Caki2 (cell line): ENCODE data around the gene KNG1. TPM values are rescaled to one million over a fixed set of nuclear protein-coding genes. Genes with fewer than 3 reads are reported as not detected.
"Not testable (repeated sequence)": the region's sequence is repeated elsewhere in the genome, so short reads cannot be mapped to it uniquely, and the experiment has no call there.

Experiments
- DNase-seq: peaks from one replicate; pipeline ENCODE4 v3.0.0-alpha.2; 2015; ENCODE audit warnings: low read depth
- in situ Hi-C: cut with HindIII; loops from 2 replicates; pipeline ENCODE4 v1.10.0; 2016; ENCODE audit warnings: low sequenced_read_pairs, low pct_unique_long_range_greater_than_20kb, mixed read lengths
- total RNA-seq: library from RNA; depleted of rRNA; stranded (reverse); fragments of >200 nt; shearing (Covaris generic); gene quantifications from 2 replicates; pipeline ENCODE4 v1.2.3, GENCODE V29; 2014; ENCODE audit warnings: low replicate concordance; rRNA removed

KNG1 gene
- total RNA-seq = not detected in 2 replicates

DNA sequence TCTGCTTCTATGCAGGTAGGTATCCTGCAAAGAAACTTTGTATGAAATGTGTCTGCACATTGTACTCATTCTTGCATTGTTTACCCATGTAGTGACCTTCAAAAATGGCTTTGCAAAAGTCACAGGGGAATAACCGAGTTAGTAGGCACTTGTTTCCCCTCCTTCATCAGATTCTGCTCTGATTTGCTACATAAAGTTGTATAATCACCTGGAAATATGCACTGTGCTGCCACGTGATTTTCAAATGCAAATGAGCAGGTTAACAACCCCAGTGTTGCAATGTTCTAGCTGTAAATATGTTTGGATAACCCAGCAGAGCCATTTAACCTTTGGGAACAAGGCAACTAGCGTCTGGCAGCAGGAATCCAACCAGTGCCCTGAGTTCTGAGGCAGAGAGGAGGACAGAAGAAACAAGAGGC is at the start of gene KNG1:
Gene KNG1, plus strand, starts transcription at position 321 of the 419 bp plus-strand sequence. CDS start 184 bp downstream, outside the sequence.
- DNase-seq = no peak
- in situ Hi-C loops = no loop called here

DNA sequence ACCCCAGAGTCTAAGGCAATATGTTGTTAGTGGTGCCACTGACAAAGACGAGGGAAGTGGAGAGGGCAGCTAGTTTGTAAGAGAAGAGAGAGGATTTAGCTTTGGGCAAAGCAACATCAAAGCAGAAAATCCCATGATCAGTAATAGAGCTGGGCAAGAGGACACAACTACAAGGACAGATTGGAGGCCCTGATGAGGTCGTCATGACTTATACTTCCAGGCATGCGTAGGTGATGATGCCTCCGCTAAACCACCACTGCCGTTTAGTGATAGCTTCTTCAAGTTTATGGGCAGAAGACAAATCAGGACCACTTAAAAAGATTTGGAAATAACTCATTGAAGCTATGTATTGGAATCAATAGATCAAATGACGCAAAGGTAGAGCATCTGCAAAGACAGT is 48.7 kb upstream of the KNG1 start:
- in situ Hi-C loops = no loop called here
- no peak for DNase-seq

DNA sequence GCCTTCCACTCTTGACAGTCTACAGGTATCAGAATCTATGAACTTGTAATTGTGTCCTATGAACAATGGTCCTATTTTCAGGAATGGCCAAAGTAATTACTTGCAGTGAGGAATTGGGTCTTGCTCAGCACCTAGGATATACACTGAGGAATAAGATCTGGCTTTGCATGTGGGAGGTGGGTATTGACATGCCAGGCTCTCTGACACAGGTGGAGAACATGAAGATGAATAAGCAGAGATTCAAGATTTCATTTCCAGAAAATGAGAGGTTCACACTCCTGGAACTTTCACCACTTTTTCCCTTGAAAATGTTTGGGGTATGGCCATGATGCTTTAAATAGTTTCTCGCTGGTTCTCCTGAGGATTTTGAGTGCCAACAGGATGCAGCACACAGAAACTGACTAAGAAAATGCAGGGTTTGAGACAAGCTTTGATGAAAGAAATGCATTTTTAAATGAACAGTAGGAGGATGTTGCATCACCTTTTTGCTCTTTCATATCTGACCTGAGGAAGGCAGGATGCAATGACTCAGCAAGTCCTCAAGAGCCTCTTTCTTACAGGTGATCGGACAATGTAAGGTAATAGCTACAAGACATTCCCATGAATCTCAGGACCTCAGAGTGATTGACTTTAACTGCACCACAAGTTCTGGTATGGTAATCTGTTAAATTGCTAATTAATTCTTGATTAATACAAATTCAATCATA is 47.6 kb upstream of the KNG1 start:
- in situ Hi-C loops = no loop called here
- peak; percentile 17 for DNase-seq

DNA sequence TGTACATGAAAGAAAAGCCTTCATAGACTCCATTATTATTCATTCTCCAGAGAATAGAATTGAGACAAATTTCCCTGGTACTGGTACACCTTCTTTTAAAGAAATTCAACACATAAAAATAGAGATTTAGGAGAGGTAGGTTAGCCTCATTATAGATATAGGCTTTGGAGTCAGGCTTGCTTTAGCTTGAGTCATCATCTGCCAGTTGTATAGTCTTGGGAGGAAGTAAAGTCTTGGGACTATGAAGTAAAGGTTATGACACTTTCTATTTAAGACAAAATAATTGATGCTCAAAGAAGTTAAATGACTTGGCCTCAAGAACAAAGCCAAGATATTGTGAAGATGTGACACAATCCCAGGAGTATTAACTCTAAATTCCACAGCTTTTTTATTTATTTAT is 47.0 kb upstream of the KNG1 start:
- in situ Hi-C loops = no loop called here

DNA sequence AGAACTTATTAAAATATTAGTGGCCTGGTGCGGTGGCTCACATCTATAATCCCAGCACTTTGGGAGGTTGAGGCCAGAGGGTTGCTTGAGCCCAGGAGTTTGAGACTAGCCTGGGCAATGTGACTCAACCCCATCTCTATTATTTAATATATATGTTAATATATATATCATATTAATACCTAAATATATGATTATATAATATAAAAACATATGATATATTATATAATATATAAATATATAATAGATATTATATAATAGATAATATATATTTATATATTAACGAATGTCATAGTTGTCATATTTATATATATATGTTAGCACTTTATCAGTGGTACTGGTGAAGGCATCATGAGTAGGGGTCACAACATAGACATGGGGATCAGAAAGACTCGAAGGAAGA is 46.1 kb upstream of the KNG1 start:
- in situ Hi-C loops = no loop called here
- DNase-seq = no peak

More for the DNA sequence above, 47.0 kb upstream of the KNG1 start:
- DNase-seq = no peak

DNA sequence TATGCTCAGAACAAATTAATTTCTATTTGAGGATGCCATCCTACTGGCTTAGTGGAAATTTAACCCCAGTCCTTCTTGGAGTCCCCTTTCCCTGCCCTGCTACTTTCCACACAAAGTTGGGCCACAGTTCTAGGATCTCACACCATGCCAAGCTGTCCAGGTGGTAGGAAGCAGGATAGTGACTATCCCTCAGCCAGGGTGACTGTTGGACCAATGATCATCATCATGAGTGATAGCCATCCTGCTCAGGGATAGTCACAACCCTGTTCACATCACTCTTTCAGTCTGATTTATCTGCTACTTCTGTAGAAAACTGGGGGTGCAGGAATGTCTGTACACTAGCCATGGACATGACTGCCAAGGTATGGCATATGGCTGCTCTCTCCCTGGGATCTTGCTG is 38.6 kb upstream of the KNG1 start:
- in situ Hi-C loops = no loop called here
- DNase-seq = no peak

DNA sequence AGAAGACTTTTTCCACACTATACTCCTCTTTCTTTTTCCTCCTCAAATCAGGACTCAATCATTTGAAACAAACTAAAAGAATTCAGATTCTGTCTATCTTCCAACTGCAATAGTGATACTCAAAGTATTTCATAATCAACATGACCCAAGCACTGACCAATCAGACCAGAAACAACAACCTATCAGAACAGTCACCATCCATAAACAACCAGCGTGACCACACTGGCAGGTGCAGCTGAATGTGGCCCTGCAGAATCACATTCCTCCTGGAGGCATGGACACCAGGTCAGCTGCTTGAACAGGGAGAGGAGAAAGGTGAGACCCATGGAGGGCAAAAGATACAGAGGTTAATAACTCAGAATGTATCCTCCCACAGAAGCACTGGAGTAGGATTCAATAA is 38.0 kb upstream of the KNG1 start:
- in situ Hi-C loops = no loop called here
- DNase-seq = no peak

DNA sequence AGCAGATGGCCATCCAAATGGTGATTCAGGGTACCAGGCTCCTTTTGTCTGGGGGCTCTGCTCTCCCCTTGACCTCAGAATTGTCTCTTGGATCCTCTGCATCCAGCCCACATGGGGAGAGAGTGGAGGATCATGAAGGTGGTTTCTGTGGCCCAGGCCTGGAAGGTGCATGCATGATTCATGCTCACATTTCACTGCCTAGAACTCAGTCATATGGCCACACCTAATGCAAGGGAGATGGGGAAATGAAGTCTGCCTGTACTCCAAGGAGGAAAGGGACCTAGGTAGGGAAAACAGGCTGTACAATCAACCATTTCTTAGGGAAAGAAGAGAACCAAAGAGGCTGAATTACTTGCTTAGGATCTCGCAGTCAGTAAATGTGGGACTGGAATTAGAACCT is 36.3 kb upstream of the KNG1 start:
- DNase-seq = no peak
- in situ Hi-C loops = no loop called here

DNA sequence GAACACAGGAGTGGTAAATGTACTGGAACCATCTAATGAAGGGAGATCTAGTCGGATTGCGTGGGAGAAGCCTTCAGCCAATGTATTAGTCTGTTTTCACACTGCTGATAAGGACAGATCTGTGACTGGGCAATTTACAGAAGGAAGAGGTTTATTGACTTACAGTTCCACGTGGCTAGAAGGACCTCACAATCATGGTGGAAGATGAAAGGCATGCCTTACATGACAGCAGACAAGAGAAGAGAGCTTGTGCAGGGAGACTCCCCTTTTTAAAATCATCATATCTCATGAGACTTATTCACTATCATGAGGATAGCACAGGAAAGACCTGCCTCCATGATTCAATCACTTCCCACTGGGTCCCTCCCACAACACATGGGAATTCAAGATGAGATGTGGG is 34.3 kb upstream of the KNG1 start:
- no peak for DNase-seq
- in situ Hi-C loops = no loop called here

DNA sequence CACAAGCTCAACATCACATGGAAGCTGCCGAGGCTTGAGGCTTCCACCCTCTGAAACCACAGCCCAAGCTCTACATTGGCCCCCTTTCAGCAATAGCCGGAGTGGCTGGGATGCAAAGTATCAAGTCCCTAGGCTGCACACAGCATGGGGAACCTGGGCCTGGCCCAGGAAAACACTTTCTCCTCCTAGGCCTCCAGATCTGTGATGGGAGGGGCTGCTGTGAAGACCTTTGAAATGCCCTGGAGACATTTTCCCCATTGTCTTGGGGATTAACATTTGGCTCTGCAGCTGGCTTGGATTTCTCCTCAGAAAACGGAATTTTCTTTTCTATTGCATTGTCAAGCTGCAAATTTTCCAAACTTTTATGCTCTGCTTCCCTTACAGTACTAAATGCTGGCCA is 33.2 kb upstream of the KNG1 start:
- DNase-seq = no peak
- in situ Hi-C loops = no loop called here

DNA sequence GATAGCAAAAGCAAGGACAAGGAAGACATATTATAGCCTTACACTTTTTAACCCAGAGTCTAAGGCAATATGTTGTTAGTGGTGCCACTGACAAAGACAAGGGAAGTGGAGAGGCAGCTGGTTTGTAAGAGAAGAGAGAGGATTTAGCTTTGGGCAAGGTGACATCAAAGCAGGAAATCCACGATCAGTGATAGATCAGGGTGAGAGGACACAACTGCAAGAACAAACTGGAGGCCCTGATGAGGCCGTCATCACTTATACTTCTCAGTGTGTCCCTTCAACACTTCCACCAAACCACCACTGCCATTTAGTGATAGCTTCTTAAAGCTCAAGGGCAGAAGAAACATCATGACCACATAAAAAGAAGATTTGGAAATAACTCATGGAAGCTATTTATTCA is 30.7 kb upstream of the KNG1 start:
- in situ Hi-C loops, DNase-seq: not testable (repeated sequence)

DNA sequence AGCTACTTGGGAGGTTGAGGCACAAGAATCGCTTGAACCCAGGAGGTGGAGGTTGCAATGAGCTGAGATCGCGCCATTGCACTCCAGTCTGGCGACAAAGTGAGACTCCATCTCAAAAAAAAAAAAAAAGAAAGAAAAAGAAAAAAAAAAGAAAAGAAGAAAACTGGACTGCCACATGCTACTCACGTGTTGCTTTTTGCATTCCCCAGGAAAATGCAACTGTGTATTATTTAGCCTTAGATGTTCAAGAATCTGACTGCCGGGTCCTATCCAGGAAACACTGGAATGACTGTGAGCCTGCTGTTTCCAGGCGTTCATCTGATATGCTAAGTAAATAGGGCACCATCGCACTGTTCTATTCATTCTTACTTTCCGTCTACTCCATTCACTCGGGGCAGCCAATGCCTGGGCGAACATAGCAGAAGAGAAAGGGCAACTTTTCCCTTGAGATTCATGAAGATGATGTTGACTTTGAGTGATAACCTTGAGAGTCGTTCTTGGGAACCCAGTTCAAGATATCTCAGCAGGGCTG is 30.0 kb upstream of the KNG1 start:
- in situ Hi-C loops = no loop called here
- no peak for DNase-seq

DNA sequence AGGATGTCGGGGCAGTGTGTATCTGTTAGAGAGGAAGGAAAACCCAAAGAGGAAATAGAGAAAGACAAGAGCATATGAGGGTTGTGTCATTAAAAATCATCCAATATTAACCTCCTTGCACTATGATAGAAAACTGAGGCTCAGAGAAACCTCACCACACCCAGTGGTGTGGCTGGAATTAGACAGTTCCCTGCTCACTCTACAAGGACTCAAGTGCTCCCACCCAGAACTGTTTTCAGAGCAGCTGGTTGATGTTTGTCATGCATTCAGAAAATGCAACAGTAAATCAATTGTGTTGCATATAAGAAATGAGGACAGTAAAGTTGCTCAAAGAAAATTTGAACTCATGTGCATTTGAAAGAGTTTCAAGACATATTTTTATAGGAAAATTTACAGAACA is 26.9 kb upstream of the KNG1 start:
- in situ Hi-C loops, DNase-seq: not testable (repeated sequence)

DNA sequence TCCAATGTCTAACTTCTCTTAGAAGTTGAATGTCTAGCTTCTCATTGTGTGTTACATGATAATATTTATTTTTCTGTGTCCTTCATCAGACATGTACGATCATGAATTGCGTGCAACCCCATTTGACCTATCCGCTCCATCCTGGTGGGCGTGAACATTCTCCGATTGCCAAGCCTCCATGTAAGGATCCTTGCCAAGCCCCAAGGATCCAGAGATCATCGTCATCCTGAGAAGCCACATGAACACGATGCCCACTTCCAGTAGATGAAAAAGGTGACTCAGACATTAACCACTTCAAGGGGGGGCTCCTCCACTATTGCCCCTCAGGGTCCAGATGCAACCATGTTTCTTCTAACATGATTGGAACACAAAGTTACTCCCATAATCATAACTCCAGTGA is 25.5 kb upstream of the KNG1 start:
- DNase-seq = no peak
- in situ Hi-C loops = no loop called here

DNA sequence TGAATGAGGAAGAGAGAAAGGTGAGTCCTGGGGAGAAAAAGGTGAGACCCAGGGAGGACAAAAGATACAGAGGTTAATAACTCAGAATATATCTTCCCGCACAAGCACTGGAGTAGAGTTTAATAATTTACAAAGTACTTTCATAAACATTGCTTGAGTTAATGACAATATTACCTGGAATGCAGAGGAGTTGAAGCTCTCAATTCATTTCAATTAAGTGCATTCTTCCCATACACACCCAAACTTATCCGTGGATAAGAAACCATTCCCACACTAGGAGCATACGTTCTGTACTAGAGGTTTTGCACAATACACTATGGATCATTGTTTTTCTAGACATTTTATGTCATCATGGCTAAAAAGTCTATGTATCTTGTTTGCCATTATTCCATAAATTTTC is 23.3 kb upstream of the KNG1 start:
- peak; percentile 30 for DNase-seq
- in situ Hi-C loops = no loop called here

DNA sequence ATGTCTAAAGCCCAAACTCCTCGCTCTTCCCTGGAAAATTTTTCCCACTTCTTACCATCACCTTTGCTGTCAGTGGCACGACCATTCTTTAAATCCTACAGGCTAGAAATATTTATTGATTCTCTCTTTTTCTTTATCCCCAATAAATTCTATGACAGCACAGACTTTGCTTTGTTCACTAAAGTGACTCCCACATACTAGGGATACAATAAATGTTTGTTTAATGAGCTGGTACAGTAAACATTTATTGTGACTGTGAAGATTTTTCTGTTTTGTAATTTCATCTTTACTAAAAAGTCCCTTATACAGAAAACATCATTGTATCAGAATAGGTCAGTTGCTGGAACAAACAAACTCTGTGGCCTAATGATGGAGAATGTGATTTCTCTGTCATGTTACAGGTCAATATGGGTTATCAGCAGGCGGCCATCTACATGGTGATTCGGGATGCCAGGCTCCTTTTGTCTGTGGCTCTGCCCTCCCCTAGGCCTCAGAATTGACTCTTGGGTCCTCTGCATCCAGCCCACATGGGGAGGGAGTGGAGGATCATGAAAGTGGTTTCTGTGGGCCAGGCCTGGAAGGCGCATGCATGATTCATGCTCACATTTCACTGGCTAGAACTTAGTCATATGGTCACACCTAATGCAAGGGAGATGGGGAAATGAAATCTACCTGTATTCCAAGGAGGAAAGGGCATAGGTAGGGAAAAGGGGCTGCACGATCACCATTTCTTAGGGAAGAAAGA is 22.7 kb upstream of the KNG1 start:
- in situ Hi-C loops = no loop called here
- DNase-seq = no peak

DNA sequence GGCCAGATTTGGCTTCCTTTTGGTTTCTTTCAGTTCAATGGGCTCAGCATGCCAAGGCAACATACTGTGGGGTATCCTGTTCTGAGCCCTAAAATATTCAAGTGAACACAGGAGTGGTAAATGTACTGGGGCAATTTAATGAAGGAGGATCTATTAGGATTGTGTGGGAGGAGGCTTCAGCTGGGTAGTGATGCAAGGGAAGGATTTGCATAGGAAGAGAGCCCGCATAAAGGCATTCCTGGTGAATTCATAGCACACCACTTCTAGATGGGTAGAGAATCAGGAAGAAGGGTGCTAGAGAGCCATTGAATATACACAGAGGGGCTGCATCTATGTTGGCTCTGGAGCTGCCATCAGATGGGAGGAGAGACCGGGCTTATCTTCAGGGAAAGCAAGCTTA is 20.6 kb upstream of the KNG1 start:
- in situ Hi-C loops = no loop called here
- no peak for DNase-seq

DNA sequence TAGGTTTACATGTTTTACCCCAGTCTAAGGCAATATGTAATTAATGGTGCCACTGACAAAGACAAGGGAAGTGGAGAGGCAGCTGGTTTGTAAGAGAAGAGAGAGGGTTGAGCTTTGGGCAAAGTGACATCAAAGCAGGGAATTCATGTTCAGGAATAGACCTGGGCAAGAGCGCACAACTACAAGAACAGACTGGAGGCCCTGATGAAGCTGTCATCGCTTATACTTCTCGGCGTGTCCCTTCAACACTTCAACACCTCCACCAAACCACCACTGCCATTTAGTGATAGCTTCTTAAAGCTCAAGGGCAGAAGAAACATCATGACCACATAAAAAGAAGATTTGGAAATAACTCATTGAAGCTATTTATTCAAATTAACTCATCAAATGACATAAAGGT is 19.6 kb upstream of the KNG1 start:
- DNase-seq = no peak
- in situ Hi-C loops = no loop called here

DNA sequence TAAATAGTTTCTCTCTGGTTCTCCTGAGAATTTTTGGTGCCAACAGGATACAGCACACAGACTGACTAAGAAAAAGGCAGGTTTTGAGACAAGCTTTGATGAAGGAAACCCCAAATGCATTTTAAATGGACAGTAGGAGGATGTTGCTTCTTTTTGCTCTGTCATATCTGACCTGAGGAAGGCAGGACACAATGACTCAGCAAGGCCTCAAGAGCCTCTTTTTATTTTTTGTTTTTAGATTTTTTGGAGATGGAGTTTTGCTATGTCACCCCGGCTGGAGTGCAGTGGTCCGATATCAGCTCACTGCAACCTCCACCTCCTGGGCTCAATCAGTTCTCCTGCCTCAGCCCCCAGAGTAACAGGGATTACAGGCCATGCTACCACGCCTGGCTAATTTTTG is 16.9 kb upstream of the KNG1 start:
- in situ Hi-C loops = no loop called here
- DNase-seq = no peak

DNA sequence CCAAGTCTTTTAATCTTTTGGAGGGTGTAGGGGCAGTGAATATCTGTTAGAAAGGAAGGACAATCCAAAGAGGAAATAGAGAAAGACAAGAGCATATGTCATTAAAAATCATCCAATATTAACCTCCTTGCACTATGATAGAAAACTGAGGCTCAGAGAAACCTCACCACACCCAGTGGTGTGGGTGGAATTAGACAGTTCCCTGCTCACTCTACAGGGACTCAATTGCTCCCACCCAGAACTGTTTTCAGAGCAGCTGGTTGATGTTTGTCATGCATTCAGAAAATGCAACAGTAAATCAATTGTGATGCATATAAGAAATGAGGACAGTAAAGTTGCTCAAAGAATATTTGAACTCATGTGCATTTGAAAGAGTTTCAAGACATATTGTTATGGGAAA is 14.7 kb upstream of the KNG1 start:
- DNase-seq, in situ Hi-C loops: not testable (repeated sequence)
